GM21447 (cell line): ENCODE results near the gene UNC5B.

Source experiments
- ATAC-seq: cut with Tn5 transposase; IDR thresholded peaks from one replicate; pipeline ENCODE4 v1.9.1; 2021; ENCODE audit not compliant: unreplicated experiment

The UNC5B gene

DNA sequence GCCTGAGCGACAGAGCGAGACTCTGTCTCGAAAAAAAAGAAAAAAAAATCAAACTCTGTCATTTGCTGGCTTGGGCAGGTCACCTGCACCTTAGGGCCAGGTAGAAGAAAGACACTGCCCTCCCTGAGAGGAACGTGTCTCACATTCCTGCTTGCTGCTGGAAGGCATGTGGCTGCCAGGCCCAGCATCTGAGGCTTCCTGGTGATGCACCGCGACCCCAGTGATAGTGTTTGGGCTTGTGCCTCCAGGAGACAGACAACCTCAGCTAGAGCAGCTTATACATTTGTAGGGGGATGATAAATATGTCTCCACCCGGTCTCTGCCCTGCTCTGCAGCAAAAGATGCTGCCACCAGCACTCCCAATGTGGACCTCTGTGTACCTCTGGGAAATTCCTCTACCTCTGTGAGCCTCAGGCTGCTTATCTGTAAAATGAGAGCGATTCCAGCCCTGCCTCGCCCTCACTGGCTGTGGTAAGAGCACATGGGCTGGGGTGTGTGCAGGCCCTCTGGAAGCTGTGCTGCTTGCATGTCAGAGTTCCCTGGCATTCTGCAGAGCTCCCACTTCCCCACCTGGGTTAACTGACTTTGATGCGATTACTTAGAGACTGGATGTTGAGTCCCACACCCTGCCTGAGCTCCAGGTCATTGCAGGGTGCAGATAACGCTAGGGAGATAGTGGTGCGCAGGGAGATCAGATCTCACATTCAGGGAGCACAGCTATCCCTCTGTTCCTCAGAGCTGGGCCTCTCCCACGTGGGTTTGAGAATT lies 126.5 kb downstream of the UNC5B start:
- no peak for ATAC-seq

DNA sequence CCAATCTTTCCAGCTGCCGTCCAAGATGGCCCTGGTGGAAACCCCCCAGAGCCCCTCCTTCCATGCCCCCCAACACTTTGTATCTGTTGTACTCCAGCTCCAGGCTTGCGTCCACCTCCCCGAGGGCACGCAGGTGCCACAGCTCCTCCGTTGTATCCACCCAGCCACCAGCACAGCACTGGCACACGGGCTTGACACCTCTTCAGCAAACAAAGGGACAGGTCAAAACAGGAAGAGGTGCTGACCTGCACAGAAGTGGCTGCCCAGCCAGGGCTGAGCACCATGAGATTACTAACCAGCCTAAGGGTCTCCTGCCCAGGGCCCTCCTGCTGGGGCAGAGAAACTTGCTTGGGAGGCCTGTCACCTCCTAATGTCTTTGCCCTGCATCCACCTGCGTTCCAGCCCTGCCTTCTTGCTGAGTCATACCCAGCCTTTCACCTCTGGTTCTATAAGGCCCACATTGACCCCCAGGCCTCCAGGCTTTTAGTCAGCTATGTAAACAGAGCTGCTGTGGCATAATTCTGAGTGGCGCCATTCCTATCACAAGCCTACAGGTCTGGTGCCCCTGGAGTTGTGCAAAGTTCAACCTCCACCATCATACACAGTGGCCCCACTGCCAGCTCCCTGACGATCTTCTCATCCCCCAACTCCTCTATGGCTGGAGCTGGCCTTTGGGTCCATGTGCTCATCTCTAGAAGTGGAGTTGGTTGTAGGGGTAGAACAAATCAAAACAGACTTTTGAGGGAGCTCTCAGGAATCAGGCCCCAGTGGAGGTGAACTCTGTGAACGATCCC lies 127.6 kb downstream of the UNC5B start:
- no peak for ATAC-seq

DNA sequence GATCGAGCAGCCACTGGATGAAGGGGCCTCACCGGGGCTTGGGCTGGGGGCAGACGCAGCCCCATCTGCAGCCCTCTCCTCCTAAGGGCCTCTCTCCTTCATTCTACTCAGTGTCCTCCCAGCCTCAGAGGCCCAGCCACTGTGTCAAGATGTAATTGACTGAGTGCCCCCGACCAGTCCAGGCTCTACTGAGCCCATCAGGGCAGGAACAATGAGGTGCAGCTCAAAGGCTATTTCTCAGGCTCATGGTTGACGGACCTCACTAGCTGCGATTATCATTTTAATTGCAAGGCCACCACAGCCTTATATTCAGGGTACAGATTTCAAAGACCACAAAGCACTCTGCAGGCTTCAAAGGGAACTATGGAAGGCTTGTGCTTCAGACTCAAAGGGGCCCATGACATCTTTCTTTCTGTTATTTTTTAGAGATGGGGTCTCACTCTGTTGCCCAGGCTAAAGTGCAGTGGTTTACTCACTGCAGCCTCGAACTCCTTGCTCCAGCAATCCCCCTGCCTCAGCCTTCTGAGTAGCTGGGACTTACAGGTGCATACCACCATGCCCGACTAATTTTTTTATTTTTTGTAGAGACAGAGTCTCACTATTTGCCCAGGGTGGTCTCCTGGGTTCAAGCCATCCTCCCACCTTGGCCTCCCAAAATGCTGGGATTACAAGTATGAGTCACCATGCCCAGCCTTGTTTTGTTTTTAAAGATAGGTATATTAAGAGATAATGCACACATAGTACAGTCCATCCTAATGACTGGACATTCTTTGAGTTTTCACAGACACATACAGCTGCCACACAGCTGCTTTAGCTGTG lies 130.4 kb downstream of the UNC5B start:
- no peak for ATAC-seq

DNA sequence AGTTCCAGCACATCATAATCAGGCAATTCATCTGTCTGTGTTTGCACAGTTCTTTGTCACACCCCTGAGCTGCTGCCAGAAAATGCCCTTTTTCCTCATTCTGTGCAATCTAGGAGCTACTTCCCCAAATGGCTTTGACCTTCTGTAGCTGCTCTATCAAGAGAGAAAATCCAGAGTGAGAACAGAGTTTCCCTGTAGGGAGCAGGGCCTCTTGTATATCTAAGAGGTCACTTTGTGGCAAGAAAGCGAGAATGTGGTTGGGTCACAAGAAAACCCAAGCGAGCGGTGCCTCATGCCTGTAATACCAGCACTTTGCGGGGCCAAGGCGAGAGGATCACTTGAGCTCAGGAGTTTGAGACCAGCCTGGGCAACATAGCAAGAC lies 131.0 kb downstream of the UNC5B start:
- ATAC-seq: no peak

DNA sequence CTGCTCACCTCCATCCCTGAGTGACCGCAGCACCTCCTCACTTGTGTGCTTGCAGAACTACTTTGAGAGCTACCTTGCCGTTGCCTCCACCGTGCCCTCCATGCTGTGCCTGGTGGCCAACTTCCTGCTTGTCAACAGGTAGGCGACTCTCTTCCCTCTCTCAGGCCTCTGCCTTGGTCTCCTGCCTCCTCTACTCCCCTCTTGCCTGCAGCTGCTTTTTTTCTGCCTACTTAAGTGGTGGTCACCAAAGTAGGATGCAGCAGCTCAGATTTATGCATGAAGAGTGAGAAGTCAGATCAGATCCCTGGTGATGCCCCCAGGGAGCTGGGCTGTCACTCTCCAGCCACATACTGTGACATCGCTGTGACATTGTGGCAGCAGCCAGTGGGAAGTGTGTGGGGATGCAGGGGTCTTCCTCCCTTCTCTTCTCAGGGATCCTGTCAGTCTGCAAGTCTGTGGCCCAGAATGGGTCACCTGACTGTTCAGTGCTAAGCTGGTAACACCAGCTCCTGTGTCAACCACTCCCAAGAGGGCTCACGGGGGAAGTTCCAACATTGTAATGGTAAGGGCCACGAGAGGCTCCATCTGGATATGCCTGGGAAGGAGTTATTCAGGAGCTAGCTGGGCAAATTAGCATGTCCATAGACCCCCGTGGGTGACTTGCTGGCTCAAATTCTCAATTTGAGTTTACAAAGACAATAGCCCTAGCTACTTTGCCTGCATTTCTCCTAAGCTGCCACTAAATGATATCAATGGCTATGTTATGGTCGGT lies 132.0 kb downstream of the UNC5B start:
- no peak for ATAC-seq

DNA sequence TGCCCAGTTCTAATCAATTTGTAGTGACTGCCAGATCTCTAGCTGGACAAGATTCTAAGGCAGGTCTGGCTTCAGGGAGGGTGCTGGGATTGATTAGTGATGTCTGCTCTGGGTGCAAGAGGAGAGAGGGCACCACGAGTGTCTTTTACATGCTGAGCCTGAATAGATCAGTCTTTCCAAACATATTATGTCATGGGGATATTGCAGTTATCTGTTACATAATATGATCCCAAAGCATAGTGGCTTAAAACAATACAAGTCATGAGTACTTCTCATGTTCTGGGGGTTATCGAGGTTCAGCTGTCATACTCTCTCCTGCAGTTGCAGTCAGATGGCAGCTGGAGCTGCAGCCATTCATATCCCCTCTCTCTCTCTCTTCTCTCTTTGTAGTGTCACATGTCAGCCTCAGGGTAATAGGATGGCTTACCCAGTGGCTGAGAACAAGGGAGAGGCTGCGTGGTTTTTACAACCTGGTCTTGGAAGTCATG lies 132.7 kb downstream of the UNC5B start:
- ATAC-seq: no peak

DNA sequence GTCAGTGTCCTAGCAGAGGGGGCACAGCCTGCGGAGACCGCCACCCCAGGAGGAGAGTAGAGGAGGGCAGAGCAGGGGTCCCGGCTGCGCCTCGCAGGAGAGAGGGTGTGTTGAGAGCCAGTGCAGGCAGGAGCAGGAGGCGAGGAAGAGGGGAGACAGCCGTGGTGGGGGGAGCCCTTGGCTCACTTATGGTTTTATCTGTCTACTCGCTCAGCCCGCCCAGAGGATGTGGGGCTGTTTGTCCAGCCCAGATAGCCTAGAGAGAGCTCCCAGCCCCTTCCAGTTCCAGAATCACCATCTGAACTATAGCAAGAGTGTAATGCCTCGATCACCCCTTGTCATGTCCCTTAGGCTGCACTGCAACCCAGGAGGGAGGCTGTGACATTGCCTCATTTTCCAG lies 133.3 kb downstream of the UNC5B start:
- ATAC-seq: no peak

DNA sequence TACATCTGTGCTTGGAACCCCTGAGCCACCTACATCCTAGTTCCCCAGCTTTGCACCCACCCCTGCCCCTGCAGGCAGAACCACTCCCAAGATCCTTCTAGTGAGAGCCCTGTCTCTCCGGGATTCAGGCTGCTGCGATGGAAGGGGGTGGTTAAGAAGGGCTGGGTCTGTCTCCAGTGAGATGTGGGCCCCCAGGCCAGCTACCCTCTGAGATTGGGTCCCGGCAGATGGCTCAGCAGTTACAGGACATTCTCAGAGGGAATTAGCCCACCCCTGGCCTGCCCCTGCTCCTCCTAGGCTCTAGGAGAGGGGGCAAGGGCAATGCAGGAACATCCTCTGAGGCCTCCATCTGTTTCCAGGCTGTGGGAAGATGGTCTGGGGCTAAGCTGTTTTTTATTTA lies 134.4 kb downstream of the UNC5B start:
- ATAC-seq: no peak

DNA sequence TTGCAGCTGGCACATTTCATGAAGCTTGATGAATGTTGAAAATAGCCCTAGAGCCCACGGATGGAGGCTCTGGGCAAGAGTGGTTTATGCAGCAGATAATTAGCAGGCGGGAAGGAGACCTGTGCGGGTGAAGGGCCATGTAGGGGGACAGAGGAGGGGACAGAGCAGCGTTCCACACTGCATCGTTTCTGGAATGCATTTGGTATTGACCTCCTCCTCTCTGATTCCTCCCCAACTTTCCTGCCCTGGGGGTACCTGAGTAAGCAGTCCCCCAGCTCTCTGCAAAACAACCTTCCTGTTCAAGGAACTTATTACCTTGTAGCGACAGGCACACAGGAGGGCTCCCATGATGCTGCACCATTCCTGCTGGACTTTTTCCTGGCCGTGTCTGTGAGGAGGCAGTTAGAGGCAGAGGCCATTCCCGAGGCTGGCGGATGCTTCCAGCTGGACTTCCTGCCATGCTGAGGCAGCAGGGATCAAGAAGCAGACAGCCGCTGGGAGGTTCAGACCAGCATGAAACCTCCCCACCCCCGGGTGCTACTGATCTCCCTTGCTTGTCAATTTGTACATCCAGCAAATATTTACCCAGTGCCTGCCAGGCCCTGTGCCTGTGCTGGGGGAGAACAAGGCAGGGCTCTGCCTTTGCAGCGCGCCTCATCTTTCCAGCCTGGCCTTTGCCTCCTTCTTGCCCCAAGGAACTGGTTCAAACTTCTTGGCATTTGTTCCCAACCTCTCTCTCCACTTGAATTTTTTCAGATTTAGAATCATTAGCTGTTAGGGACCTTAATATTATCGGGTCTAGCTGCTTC lies 135.4 kb downstream of the UNC5B start:
- ATAC-seq: no peak

DNA sequence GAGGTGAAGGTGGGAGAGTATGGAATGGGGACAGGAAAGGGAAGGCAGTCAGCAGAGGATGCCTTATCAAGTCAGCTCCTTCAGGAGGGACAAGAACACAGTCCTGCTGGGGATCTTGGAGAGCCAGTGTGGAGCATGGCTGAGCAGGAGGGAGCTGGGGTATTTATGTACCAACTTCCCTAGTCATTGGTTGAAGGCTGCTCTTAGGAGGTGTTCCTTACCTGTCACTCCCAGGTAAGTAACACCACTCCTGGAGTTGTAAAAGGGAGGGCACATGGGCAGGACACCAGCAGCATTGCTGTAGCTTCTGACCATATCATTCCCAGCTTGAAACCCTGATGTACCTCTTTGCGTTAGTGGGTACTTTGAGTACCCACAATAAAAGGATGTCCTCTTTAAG lies 136.5 kb downstream of the UNC5B start:
- no peak for ATAC-seq

DNA sequence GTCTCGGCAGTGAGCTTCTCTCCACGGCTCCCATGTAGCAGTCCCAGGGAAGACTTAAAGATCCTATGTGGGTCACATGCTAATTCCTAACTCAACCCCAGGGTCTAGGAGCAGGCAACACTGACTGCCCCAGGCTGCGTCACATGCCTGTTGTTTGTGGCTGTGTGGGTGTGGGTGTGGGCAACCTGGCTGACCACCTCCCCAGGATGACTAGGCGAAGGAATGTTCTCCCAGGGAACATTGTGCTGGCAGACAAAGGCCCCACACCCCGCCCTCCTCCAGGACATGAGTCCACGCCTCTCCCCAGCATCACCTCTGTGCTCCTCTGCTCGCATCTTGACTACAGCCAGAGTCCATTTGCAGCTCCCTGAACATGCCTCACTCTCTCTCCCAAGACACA lies 137.0 kb downstream of the UNC5B start:
- ATAC-seq: no peak

DNA sequence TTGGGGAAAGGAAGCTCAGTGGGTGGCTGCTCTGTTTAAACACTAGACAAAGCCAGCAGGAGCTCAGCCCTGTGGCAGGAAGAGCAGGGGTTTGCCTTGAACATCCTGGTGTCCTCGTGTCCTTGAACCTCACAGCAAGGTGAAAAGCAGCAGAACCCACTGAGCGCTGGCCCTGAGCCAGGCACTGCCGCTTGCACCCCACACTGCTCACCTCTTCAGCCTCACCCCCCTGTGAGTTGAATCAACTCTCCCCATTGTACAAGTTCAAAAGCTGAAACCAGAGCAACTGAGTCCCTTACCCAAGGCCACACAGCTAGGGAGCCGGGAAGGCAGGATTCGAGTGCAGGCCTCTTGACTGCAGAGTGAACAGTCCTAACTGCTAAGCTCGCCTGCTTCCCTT lies 138.7 kb downstream of the UNC5B start:
- ATAC-seq: no peak

DNA sequence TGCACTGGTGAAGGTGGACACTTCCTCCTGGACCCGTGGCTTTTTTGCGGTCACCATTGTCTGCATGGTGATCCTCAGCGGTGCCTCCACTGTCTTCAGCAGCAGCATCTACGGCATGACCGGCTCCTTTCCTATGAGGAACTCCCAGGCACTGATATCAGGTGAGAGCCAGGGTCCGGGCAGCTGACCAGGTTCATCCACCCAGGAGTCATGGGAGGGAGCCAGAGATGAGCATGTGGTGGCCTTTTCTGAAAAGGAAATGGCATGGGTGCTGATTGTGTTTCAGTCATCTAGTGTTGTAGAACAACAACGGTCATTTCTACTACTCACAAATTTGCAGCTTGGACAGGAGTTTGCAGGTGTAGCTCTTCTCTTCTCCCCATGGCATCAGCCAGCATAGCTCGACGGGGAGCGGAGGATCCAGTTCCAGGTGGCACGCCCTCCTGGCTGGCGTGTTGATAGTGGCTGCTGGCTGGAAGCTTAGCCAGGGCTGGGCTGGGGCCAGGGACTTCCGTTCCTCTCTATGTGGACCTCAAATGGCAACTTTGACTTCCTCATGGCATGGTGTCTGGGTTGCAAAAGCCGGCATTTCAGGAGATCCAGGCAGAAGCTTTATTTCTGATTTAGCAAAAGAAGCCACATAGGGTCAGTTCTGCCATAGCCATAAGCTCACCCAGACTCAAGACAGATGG lies 139.4 kb downstream of the UNC5B start:
- no peak for ATAC-seq
